MM.1S (cell line): Measurements from ENCODE around the gene RXFP1.

Source experiments
- EZH2 ChIP-seq: fragments of 300-600 bp; sonication (generic); optimal IDR thresholded peaks from 2 replicates; pipeline ENCODE3; 2017; ENCODE audit warnings: low read depth, mild to moderate bottlenecking, antibody characterized with exemption, low read length, mixed read lengths
- EZH2phosphoT487 ChIP-seq: fragments of 300-600 bp; sonication (generic); IDR thresholded peaks from 2 replicates; pipeline ENCODE4 v1.6.1; 2018; ENCODE audit warnings: antibody characterized with exemption, low read length
- TF ChIP-seq, protein P1 (sequence below): fragments of 300-600 bp; sonication (generic); IDR thresholded peaks from 2 replicates; pipeline ENCODE4 v1.5.1; 2016; ENCODE audit warnings: antibody characterized with exemption, low read length, mixed read lengths

DNA sequence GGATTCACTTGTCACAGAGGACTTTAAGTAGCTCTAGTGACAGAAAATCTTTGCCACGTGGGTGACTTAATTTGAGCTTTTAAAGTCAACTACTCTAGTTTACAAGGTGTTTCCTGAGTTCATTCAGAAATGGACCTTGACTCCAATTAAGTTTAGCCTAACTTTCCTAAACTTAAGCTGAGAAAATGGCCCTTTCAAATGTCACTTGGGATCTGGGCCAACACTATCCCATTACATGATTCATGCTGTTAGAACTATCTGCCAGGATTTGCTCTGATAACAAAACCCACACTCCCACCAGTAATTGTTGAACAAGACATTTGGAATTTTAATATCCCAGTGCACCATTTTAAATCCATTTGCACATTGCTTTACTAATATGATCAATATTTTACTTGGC, 109.2 kb downstream of the RXFP1 start:
- TF ChIP-seq EZH2 (no peak), EZH2phosphoT487 (no peak)
- TF ChIP-seq, protein P1, sequence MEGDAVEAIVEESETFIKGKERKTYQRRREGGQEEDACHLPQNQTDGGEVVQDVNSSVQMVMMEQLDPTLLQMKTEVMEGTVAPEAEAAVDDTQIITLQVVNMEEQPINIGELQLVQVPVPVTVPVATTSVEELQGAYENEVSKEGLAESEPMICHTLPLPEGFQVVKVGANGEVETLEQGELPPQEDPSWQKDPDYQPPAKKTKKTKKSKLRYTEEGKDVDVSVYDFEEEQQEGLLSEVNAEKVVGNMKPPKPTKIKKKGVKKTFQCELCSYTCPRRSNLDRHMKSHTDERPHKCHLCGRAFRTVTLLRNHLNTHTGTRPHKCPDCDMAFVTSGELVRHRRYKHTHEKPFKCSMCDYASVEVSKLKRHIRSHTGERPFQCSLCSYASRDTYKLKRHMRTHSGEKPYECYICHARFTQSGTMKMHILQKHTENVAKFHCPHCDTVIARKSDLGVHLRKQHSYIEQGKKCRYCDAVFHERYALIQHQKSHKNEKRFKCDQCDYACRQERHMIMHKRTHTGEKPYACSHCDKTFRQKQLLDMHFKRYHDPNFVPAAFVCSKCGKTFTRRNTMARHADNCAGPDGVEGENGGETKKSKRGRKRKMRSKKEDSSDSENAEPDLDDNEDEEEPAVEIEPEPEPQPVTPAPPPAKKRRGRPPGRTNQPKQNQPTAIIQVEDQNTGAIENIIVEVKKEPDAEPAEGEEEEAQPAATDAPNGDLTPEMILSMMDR, result no peak
